ENCODE results near the gene CHMP6.
"Not testable (repeated sequence)": the region's sequence is repeated elsewhere in the genome, so short reads cannot be mapped to it uniquely, and the experiment has no call there.

The CHMP6 gene

GRCh38 chr17:81011951-81012350, 20.3 kb downstream of the CHMP6 start:
- no peak for DNase-seq (ENCODE audit: low read depth)

GRCh38 chr17:81012574-81013447, 21.2 kb downstream of the CHMP6 start:
- DNase-seq (ENCODE audit: low read depth), result no peak

GRCh38 chr17:81013642-81014041, 22.0 kb downstream of the CHMP6 start:
- DNase-seq (ENCODE audit: low read depth), result no peak

- no peak for DNase-seq (ENCODE audit: low read depth)
Observed at GRCh38 chr17:81015136-81015535, 23.5 kb downstream of the CHMP6 start.

GRCh38 chr17:81016575-81016974, 24.9 kb downstream of the CHMP6 start:
- DNase-seq (ENCODE audit: low read depth), result no peak

- not testable (repeated sequence) for DNase-seq (ENCODE audit: low read depth)
Observed at GRCh38 chr17:81017330-81017729, 25.7 kb downstream of the CHMP6 start.

GRCh38 chr17:81018044-81018802, 26.6 kb downstream of the CHMP6 start:
- DNase-seq (ENCODE audit: low read depth), result no peak

- no peak for DNase-seq (ENCODE audit: low read depth)
Observed at GRCh38 chr17:81019563-81020442, 28.2 kb downstream of the CHMP6 start.

GRCh38 chr17:81020443-81020766, 28.8 kb downstream of the CHMP6 start:
- DNase-seq (ENCODE audit: low read depth), result no peak

GRCh38 chr17:81020767-81021497, 29.3 kb downstream of the CHMP6 start:
- DNase-seq (ENCODE audit: low read depth), result no peak

GRCh38 chr17:81021531-81022343, 30.1 kb downstream of the CHMP6 start:
- no peak for DNase-seq (ENCODE audit: low read depth)

- no peak for DNase-seq (ENCODE audit: low read depth)
Observed at GRCh38 chr17:81022344-81022676, 30.7 kb downstream of the CHMP6 start.

GRCh38 chr17:81025065-81025740, 33.6 kb downstream of the CHMP6 start:
- no peak for DNase-seq (ENCODE audit: low read depth)

- no peak for DNase-seq (ENCODE audit: low read depth)
Observed at GRCh38 chr17:81025741-81026129, 34.1 kb downstream of the CHMP6 start.

- no peak for DNase-seq (ENCODE audit: low read depth)
Observed at GRCh38 chr17:81026266-81027036, 34.8 kb downstream of the CHMP6 start.

- DNase-seq (ENCODE audit: low read depth), result no peak
Observed at GRCh38 chr17:81027038-81027437, 35.4 kb downstream of the CHMP6 start.

GRCh38 chr17:81027591-81028505, 36.2 kb downstream of the CHMP6 start:
- DNase-seq (ENCODE audit: low read depth), result no peak

- no peak for DNase-seq (ENCODE audit: low read depth)
Observed at GRCh38 chr17:81028506-81028858, 36.8 kb downstream of the CHMP6 start.

- DNase-seq (ENCODE audit: low read depth), result no peak
Observed at GRCh38 chr17:81029859-81030258, 38.2 kb downstream of the CHMP6 start.
